K562 (cell line): ENCODE results near the gene PRELID3B. TPM values are rescaled to one million over a fixed set of nuclear protein-coding genes. Genes with fewer than 3 reads are reported as not detected.

Experiments
- ATAC-seq: fragments of 200-7000 bp; cut with Tn5 transposase; 3 replicates; pipeline ENCODE4 v1.9.1; 2020; ENCODE audit warnings: moderate library complexity
- BruUV-seq: library from RNA; stranded (reverse); fragments of 400-500 nt; replicated peaks from 2 replicates; lab custom pipeline; 2021; lab: Mats Ljungman, UMichigan
- CTCF ChIA-PET: fragments of 300-600 bp; formaldehyde crosslinking; extraction: SDS; loops from one replicate; lab custom pipeline; 2021; ENCODE audit warnings: low intra/inter-chr PET ratio; lab: Yijun Ruan, JAX
- POLR2A ChIA-PET: fragments of 300-600, 350-650 bp; sonication (Branson Sonifier 250); formaldehyde crosslinking; extraction: SDS; loops from one replicate; lab custom pipeline; 2021; ENCODE audit warnings: antibody characterized with exemption, inconsistent platforms; lab: Yijun Ruan, JAX
- DNase-seq, 4 experiments: peaks; one replicate each; pipeline versions ENCODE4 v3.0.0 to v3.0.0-alpha.2; 2011 to 2018; ENCODE audit warnings: low spot score in 3 of 4, mixed read lengths in 3 of 4; ENCODE audit errors: extremely low read depth in 1 of 4
- FAIRE-seq: peaks from 2 replicates; lab custom pipeline; 2011; peaks lifted over from hg19 to GRCh38; lab: Jason Lieb, UNC
- H2AFZ ChIP-seq: 2 replicates; pipeline ENCODE4 v1.6.0; 2011; ENCODE audit warnings: low read depth, low read length, control low read depth, inconsistent platforms
- H3K27ac ChIP-seq: fragments of 200-600 bp; 3 replicates; pipeline ENCODE4 v1.8.0; 2011; ENCODE audit warnings: low read depth, mild to moderate bottlenecking, control low read depth, inconsistent platforms, low read length, moderate library complexity, mixed read lengths; ENCODE audit errors: extremely low read depth
- H3K27me3 ChIP-seq, 2 experiments: fragments of 300-600 bp in 1 of 2; 2 replicates in 1 of 2; 3 replicates in 1 of 2; pipeline versions ENCODE4 v1.6.0 to v1.8.0; 2011; ENCODE audit warnings: inconsistent platforms in 2 of 2, low read length in 2 of 2, mild to moderate bottlenecking in 1 of 2, mixed read lengths in 1 of 2, moderate library complexity in 1 of 2; ENCODE audit not compliant: control insufficient read depth in 2 of 2, insufficient read depth in 2 of 2
- H3K36me3 ChIP-seq: fragments of 300-600 bp; 3 replicates; pipeline ENCODE4 v1.8.0; 2011; ENCODE audit warnings: mild to moderate bottlenecking, low read length, inconsistent platforms; ENCODE audit not compliant: control insufficient read depth, insufficient read depth
- H3K4me1 ChIP-seq, 2 experiments: fragments of 200-600 bp in 1 of 2; replicated peaks in 1 of 2; 2 replicates in 1 of 2; 3 replicates in 1 of 2; pipeline versions ENCODE4 v1.5.1 to v1.8.0; 2011; ENCODE audit warnings: inconsistent platforms in 2 of 2, low read length in 2 of 2, mild to moderate bottlenecking in 1 of 2, mixed read lengths in 1 of 2, moderate library complexity in 1 of 2; ENCODE audit not compliant: control insufficient read depth in 2 of 2, insufficient read depth in 2 of 2
- H3K4me2 ChIP-seq: 2 replicates; pipeline ENCODE4 v1.6.1; 2011; ENCODE audit warnings: low read length, control low read depth, inconsistent platforms, mixed read lengths; ENCODE audit not compliant: insufficient read depth
- H3K4me3 ChIP-seq: fragments of 200-600 bp; sonication (generic), shearing (Covaris generic); 2 replicates; pipeline ENCODE4 v1.5.1; 2016; ENCODE audit warnings: control low read depth, inconsistent platforms
- H3K79me2 ChIP-seq: fragments of 200-600 bp; 3 replicates; pipeline ENCODE4 v1.8.0; 2011; ENCODE audit warnings: low read length, inconsistent platforms; ENCODE audit not compliant: control insufficient read depth, insufficient read depth
- H3K9ac ChIP-seq, 2 experiments: 2 replicates each; pipeline versions ENCODE4 v1.6.0 to v1.6.1; 2011; ENCODE audit warnings: low read depth in 2 of 2, low read length in 2 of 2, control low read depth in 1 of 2, inconsistent platforms in 1 of 2, mild to moderate bottlenecking in 1 of 2, mixed read lengths in 1 of 2; ENCODE audit not compliant: insufficient read depth in 1 of 2
- H3K9me1 ChIP-seq: one replicate; pipeline ENCODE4 v1.6.0; 2011; ENCODE audit warnings: inconsistent platforms, mild to moderate bottlenecking, low read length, moderate library complexity; ENCODE audit not compliant: control insufficient read depth, insufficient read depth
- H3K9me3 ChIP-seq: replicated peaks from 2 replicates; pipeline ENCODE4 v1.5.1; 2011; ENCODE audit warnings: low read depth, low read length, inconsistent platforms; ENCODE audit not compliant: control insufficient read depth, insufficient read depth
- H4K20me1 ChIP-seq: replicated peaks from 2 replicates; pipeline ENCODE4 v1.6.1; 2011; ENCODE audit warnings: low read length, inconsistent platforms, mixed read lengths; ENCODE audit not compliant: control insufficient read depth, insufficient read depth
- CBX8 ChIP-seq: fragments of 200-600 bp; sonication (generic); IDR thresholded peaks from 2 replicates; pipeline ENCODE4 v1.6.1; 2012; ENCODE audit warnings: borderline replicate concordance, mixed run types, low read depth, mild to moderate bottlenecking, moderate library complexity, mixed read lengths, low read length, control low read depth, inconsistent platforms; ENCODE audit not compliant: poor library complexity, severe bottlenecking; ENCODE audit errors: extremely low read depth
- CLOCK ChIP-seq: fragments of 250-450 bp; sonication (Bioruptor Pico); IDR thresholded peaks from 2 replicates; pipeline ENCODE4 v1.4.0; 2020; ENCODE audit warnings: mild to moderate bottlenecking, moderate library complexity, borderline replicate concordance
- CREB1 ChIP-seq, 2 experiments: sonication (generic) in 1 of 2; formaldehyde crosslinking in 1 of 2; IDR thresholded peaks; 2 replicates each; pipeline versions ENCODE4 v1.6.1 to v1.8.0; 2012 to 2022; ENCODE audit warnings: inconsistent platforms in 1 of 2, mild to moderate bottlenecking in 1 of 2, missing genetic modification reagents in 1 of 2, moderate library complexity in 1 of 2
- GTF2F1 ChIP-seq: IDR thresholded peaks from 2 replicates; pipeline ENCODE4 v1.6.1; 2011; ENCODE audit warnings: low read depth, low read length, improper control_type of control experiment
- KDM4B ChIP-seq, 2 experiments: fragments of 450-650 bp in 1 of 2; sonication (generic) in 1 of 2; IDR thresholded peaks; 2 replicates each; pipeline ENCODE4 v1.6.1; 2016 to 2017; ENCODE audit warnings: borderline replicate concordance in 2 of 2, antibody characterized with exemption in 1 of 2, low read depth in 1 of 2, mild to moderate bottlenecking in 1 of 2
- NR2C2 ChIP-seq, 2 experiments: fragments of 200-800 bp in 1 of 2; sonication (Bioruptor generic) in 1 of 2; sonication (generic) in 1 of 2; formaldehyde crosslinking in 1 of 2; IDR thresholded peaks; 2 replicates each; pipeline versions ENCODE4 v1.6.1 to v1.8.0; 2016 to 2022; ENCODE audit warnings: mild to moderate bottlenecking in 1 of 2, missing compliant biosample characterization in 1 of 2, missing genetic modification characterization in 1 of 2, missing genetic modification reagents in 1 of 2
- PKNOX1 ChIP-seq: fragments of 450-650 bp; IDR thresholded peaks from 2 replicates; pipeline ENCODE4 v1.6.1; 2016
- THRAP3 ChIP-seq: fragments of 450-650 bp; IDR thresholded peaks from 2 replicates; pipeline ENCODE4 v1.6.1; 2016; ENCODE audit warnings: mild to moderate bottlenecking, inconsistent platforms, borderline replicate concordance
- WGBS: fragments of 100-300 bp; shearing (Covaris generic); methylation state at CpG from one replicate; pipeline ENCODE4 v1.1.6; 2016; ENCODE audit warnings: low coverage, mixed read lengths; ENCODE audit not compliant: insufficient coverage; ENCODE audit errors: missing lambda C conversion rate; 5-methylcytosine and 5-hydroxymethylcytosine counted together
- in situ Hi-C: fragments of 300-500 bp; cut with MboI; formaldehyde crosslinking; loops from 4 replicates; pipeline ENCODE4 v1.15.0; 2018; ENCODE audit warnings: inconsistent platforms, mixed read lengths
- intact Hi-C: fragments of 100-400 bp; cut with micrococcal nuclease; formaldehyde crosslinking; loops from 2 replicates; pipeline ENCODE4 v1.14.2; 2022
- polyA plus RNA-seq, 8 experiments: library from polyadenylated mRNA; depleted of rRNA in 4 of 8; stranded (reverse) in 5 of 8; unstranded in 3 of 8; fragments of >200 nt; fragmentation: Nextera tagmentation in 2 of 8; fragmentation: Illumina TruSeq in 1 of 8; extraction: Ambion mirVana in 2 of 8; extraction: Trizol in 1 of 8; gene quantifications; 2 replicates each; pipeline versions ENCODE4 v1.2.1 to v1.2.3, GENCODE V29; 2011 to 2014; ENCODE audit warnings: inconsistent platforms in 1 of 8, missing spikeins in 1 of 8
- total RNA-seq, 7 experiments: library from RNA; depleted of rRNA in 6 of 7; stranded (reverse); fragments of >200 nt in 6 of 7; fragmentation: Illumina TruSeq in 2 of 7; extraction: Trizol in 2 of 7; gene quantifications; 2 replicates each; pipeline versions ENCODE4 v1.2.1 to v1.2.3, GENCODE V29; 2011 to 2021; ENCODE audit warnings: low replicate concordance in 1 of 7
- TF ChIP-seq, protein P1 (sequence below): fragments of 250-450 bp; sonication (Bioruptor Pico); IDR thresholded peaks from 2 replicates; pipeline ENCODE4 v1.4.0; 2020

The PRELID3B gene
- total and polyA plus RNA-seq, 9 of the 15 experiments (the other 6 are each of a cell fraction or from before 2014, with no cell fraction given) = 77.0 to 186 (median 101) TPM

DNA sequence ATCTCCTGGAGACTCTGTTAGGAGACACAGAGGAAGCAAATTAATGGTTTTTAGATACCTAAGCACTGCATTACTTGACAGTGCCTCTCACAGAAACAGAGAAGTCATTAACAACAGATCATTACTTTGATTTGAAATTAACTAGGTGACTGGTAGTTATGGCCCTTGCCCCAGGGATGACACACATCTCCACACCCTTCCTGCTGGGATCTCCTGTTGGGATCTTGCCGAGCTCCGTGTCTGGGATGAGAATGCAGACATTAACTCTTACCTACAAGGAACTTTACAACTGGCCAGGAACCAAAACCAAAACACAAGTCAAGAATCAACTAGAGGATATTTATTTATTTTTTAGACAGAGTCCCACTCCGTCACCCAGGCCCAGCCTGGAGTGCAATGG lies 2.2 kb upstream of the PRELID3B start:
- FAIRE-seq (no peak), ATAC-seq (no peak)
- intact Hi-C loops = no loop called here
- Histone ChIP-seq H4K20me1 (peaks cover 5% of the 10 kb centered on the region), H3K4me3 (no peak overlapping the region), H3K36me3 (peaks cover 14% of the 10 kb centered on the region), H3K9me1 (peaks cover 4% of the 10 kb centered on the region), H3K27ac (no peak overlapping the region), H3K4me1 (peaks cover 12 to 25% of the 10 kb centered on the region in 2 experiments; a peak in 4 of 5 replicates), H3K27me3 (no peaks in the 10 kb centered on the region; a peak in 1 of 5 replicates), H3K9ac (no peak overlapping the region)
- no TSS peak for BruUV-seq
- WGBS = 82% methylated on average over 3 of the region's 3 CpGs
- CTCF ChIA-PET = no interaction called here
- TF ChIP-seq THRAP3 = no peak
- TF ChIP-seq GTF2F1 = no peak
- no peak for TF ChIP-seq CLOCK
- TF ChIP-seq CREB1 (IDR thresholded peaks at IDR 0.05) = no peak
- TF ChIP-seq CREB1 (CRISPR knock-in tag; IDR thresholded peaks at IDR 0.05) = no peak
- no peak for TF ChIP-seq PKNOX1
- no peak for TF ChIP-seq KDM4B (IDR thresholded peaks at IDR 0.05; ENCODE audit: borderline replicate concordance in 2 of 2, low read depth in 1 of 2)
- TF ChIP-seq CBX8 = no peak
- no peak for TF ChIP-seq NR2C2 (CRISPR knock-in tag; IDR thresholded peaks at IDR 0.05)
- no peak for TF ChIP-seq NR2C2 (tag; IDR thresholded peaks at IDR 0.05)
- TF ChIP-seq, protein P1, sequence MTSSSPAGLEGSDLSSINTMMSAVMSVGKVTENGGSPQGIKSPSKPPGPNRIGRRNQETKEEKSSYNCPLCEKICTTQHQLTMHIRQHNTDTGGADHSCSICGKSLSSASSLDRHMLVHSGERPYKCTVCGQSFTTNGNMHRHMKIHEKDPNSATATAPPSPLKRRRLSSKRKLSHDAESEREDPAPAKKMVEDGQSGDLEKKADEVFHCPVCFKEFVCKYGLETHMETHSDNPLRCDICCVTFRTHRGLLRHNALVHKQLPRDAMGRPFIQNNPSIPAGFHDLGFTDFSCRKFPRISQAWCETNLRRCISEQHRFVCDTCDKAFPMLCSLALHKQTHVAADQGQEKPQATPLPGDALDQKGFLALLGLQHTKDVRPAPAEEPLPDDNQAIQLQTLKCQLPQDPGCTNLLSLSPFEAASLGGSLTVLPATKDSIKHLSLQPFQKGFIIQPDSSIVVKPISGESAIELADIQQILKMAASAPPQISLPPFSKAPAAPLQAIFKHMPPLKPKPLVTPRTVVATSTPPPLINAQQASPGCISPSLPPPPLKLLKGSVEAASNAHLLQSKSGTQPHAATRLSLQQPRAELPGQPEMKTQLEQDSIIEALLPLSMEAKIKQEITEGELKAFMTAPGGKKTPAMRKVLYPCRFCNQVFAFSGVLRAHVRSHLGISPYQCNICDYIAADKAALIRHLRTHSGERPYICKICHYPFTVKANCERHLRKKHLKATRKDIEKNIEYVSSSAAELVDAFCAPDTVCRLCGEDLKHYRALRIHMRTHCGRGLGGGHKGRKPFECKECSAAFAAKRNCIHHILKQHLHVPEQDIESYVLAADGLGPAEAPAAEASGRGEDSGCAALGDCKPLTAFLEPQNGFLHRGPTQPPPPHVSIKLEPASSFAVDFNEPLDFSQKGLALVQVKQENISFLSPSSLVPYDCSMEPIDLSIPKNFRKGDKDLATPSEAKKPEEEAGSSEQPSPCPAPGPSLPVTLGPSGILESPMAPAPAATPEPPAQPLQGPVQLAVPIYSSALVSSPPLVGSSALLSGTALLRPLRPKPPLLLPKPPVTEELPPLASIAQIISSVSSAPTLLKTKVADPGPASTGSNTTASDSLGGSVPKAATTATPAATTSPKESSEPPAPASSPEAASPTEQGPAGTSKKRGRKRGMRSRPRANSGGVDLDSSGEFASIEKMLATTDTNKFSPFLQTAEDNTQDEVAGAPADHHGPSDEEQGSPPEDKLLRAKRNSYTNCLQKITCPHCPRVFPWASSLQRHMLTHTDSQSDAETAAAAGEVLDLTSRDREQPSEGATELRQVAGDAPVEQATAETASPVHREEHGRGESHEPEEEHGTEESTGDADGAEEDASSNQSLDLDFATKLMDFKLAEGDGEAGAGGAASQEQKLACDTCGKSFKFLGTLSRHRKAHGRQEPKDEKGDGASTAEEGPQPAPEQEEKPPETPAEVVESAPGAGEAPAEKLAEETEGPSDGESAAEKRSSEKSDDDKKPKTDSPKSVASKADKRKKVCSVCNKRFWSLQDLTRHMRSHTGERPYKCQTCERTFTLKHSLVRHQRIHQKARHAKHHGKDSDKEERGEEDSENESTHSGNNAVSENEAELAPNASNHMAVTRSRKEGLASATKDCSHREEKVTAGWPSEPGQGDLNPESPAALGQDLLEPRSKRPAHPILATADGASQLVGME (CRISPR knock-in tag) = no peak
- TF ChIP-seq, all 486 proteins: peak for 0
- no peak overlapping the region for H3K4me2 ChIP-seq
- POLR2A ChIA-PET = no interaction called here
- no peak overlapping the region for H2AFZ ChIP-seq
- H3K9me3 ChIP-seq = no peaks in the 10 kb centered on the region
- peaks cover 33% of the 10 kb centered on the region for H3K79me2 ChIP-seq
- in situ Hi-C loops = no loop called here
- no peak for DNase-seq
